Colon (tissue), 2 donors: Measurements from ENCODE around the gene CUL7.
"Not testable (repeated sequence)": the region's sequence is repeated elsewhere in the genome, so short reads cannot be mapped to it uniquely, and the experiment has no call there.

Experiments
- FAIRE-seq: peaks from 2 replicates; lab custom pipeline; 2012; peaks lifted over from hg19 to GRCh38; lab: Jason Lieb, UNC
- donor health status: control.
- donor health status: control.

CUL7 gene

GRCh38 chr6:43053545-43054205 is at the start of gene CUL7:
TSS of gene CUL7 (minus strand) at chr6:43053851. CDS start at chr6:43052788, 1,063 bp downstream.
- no peak for FAIRE-seq

GRCh38 chr6:43101497-43101896 is 47.8 kb upstream of the CUL7 start:
- no peak for FAIRE-seq

DNA sequence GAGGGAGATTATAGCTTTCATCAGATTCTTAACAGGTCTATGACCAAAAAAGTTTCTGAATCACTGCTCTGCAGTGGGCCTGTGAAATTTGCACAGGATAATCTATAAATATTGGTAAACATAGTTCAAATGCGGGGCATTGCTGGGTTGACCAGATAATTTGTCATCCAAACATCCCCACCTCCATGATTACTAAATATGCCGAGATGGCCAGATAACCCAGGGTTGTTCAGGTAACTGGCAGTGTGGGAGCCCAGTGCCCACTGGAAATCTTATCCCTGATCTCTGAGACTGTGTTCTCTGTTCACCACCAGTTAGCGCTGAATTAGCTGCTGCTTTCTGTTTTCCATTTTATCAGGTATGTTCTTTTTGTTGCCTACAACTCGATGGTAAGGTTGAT is 43.9 kb upstream of the CUL7 start:
- no peak for FAIRE-seq

DNA sequence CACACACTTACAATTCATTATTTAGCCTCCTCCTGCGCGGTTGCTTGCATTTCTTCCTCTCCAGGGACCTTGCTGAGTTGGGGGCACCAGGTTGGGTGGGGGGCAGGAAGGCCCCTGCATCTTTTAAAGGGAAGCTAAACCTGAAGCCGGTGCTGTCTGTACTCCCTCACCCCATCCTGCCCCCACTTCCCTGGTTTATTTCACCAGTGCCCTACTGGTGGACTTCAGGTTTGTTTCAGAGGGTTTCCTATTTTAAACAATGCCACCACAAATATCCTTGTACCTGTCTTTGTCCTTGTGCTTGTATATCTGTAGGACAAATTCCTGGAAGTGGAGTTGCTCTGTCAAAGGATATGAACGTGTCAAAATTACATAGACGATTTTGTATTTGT is 43.4 kb upstream of the CUL7 start:
- no peak for FAIRE-seq

- FAIRE-seq, result no peak
These were observed 42.9 kb upstream of the CUL7 start for GRCh38 chr6:43096451-43097097.

DNA sequence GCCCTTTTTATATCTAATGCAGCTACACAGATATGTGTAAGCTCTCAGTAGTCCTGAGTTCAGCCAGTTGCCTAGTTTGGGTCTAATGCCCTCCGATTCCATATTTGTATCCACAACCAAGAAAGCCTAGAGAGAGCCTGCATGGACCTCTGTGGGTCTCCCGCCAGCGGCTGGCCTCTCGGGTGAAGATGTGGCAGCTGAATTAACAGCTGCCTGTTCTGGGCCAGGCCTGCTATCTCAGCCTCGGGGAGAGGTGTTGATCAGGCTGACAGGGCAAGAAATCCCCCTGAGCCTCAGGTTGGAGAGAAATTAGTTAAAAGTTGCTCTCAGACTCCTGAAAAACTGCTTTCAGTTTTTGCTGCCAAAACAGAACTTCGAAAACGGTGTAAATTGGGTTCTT is 42.3 kb upstream of the CUL7 start:
- no peak for FAIRE-seq

- FAIRE-seq, result no peak
These were observed 40.0 kb upstream of the CUL7 start for GRCh38 chr6:43093436-43094289.

DNA sequence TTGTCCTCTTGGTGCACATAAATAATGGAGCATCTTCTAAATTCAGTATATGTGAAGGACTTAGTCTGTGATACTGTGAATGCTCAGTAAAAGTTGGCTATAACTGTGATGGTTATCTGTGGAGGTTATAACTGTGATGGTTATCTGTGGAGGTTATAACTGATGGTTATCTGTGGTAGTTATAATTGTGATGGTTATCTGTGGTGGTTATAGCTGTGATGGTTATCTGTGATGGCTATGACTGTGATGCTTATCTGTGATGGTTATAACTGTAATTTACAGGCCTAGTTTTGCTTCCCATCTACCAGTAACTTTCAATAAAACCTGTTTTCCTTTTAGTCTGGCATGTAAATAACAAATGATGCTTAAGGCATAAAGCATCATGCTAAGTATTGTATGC is 39.0 kb upstream of the CUL7 start:
- FAIRE-seq, result no peak

DNA sequence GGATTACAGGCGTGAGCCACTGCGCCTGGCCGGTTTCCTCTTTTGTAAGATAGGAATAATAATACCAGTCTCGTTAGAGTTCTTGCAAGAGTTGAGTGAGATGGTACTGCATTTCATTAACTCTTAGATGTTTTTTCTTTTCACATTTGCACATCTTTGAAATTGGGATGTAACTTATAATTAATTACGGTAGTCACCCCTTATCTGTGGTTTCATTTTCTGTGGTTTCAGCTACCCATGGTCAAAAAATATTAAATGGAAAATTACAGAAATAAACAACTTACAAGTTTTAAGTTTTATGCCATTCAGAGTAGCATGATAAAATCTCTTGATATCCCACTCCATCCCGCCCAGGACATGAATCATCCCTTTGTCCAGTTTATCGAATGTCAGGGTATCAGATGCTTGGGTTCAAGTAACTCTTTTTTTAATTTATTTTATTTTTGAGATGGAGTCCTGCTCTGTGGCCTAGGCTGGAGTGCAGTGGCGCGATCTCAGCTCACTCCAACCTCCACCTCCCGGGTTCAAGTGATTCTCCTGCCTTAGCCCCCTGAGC is 37.9 kb upstream of the CUL7 start:
- FAIRE-seq, result no peak

- FAIRE-seq, result no peak
These were observed 37.4 kb upstream of the CUL7 start for GRCh38 chr6:43091020-43091419.

- FAIRE-seq, result no peak
These were observed 36.9 kb upstream of the CUL7 start for GRCh38 chr6:43090559-43090956.

DNA sequence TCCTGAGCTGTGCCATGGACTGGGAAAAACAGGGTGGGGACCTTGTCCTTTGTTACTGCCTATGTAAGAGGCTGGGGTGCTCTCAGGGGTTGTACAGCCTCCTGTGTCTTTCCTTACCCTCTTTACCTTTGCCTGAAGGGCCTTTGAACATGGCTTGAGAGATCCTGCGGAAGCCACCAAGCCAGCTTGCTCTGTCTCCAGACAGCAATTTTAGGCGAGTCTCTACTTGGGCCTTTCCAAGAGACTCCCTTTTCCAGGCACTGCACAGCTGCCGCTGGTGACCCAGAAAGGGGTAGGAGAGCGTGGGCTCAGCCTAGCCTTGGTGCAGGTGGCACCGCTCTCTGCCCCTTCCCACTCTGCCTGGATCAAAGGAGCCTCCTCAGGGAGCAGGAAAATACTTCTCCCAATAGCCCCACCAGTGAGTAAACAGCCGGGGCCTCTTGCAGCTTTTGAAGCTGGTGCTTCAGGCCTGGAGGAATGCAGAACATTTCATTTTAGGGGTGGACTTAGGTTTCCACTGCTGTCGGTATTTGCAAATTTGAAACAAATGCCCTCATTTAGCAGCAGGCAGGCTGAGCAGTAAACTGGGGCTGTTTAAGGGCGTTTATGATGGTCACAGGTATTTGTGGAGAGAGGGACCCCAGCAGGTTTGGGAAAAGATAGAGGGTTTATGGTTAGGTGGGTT is 36.4 kb upstream of the CUL7 start:
- no peak for FAIRE-seq

GRCh38 chr6:43089467-43089866 is 35.8 kb upstream of the CUL7 start:
- FAIRE-seq, result no peak

- FAIRE-seq, result no peak
These were observed 35.0 kb upstream of the CUL7 start for GRCh38 chr6:43088654-43089056.

DNA sequence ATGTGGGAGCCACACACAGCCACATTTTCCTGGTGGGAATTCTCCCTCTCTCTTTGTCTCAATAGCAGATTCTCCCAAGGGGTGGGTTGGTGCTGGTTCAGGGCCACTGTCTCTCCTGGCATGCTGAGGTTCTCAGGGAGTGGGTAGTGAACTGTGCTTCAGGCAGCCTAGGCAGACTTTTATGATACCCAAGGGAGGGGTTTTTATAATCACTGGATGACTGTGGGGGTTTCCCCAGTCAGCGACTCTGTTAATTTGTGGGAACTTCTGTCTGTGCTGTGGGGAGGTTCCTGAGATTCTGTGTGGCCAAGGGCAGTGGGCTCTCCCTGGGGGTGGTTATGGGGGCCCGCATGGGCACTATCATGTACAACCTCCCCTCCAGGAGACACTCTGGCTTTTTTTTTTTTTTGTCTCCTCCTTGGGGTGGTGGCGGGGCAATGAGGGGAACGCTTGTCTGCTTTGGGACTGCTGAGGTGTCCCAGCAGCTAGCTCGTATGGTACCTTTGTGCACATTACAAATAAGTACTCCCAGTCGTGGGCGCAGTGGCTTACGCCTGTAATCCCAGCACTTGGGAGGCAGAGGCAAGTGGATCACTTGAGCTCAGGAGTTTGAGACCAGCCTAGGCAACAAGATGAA is 32.5 kb upstream of the CUL7 start:
- FAIRE-seq, result no peak

DNA sequence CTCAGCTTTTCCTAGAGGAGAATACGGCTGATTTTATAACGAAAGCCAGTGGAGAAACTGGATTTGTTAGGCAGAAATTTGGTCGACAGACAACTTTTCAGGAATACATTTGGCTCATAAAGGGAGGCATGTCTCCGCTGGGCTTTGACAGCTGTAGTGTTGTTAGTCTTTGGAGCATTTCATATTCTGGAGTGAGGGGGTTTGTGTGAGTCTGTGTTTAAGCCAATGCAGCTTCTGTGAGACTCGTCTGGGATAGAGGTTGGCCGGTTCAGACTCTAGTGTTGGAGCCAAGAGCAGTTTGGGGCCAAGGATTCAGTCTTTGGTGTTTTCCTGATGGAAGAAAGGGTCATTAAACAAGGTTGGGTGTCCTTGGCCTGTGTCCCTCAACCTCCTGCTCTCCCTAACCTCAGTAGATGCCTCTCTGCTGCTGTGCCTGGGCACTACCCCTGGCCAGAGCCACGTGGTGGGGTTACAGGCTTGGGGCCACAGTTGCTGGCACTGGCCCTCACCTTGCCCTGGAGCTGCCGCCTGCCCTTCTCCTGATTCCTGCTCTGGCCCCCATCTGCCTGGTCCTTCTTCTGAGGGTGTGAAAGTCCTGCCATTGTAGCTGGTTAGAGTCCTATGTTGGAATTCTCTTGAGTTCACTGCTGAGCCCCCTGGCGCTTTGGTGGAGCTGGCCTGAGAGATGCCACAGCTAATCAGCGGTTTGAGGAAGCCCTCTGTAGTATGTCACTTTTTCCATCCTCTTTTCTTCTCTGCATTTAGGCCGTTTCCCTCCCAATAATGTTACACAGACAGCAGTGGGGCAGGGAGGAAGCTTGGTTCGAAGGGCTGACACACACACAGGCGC is 29.4 kb upstream of the CUL7 start:
- no peak for FAIRE-seq

- not testable (repeated sequence) for FAIRE-seq
These were observed 28.3 kb upstream of the CUL7 start for GRCh38 chr6:43081922-43082321.

- no peak for FAIRE-seq
These were observed 27.4 kb upstream of the CUL7 start for GRCh38 chr6:43081043-43081442.

- no peak for FAIRE-seq
These were observed 25.0 kb upstream of the CUL7 start for GRCh38 chr6:43078691-43079090.

DNA sequence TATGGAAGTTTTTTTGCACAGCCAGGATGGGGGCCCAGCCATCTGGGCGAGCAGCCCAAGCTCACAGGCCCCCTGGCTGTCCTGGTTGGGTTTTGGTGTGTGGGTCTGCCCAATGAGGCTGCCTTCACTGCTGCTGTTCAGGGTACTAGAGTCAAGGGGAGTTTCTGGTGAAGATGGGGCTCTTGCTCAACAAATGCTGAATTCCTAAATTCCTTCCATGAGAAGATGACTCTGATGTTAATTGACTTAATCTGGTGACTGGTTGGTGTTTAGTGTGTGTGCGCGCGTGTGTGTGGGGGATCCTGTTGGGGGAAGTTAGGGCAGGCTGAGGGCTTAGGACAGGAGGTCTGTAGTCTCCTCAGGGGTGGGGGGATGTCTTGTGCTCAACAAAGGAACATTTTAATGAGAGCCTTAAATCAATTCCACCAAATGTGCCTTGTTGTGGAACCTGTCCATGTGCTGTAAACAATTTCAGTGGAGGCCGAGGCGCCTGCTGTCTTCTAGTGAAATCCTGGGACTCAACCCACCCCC is 24.4 kb upstream of the CUL7 start:
- no peak for FAIRE-seq
